Transverse colon (tissue), 4 donors: ENCODE measurements around the gene ZDBF2. TPM values are rescaled to one million over a fixed set of nuclear protein-coding genes. Genes with fewer than 3 reads are reported as not detected.

Source experiments
- DNase-seq: peaks from one replicate; pipeline ENCODE4 v3.0.0-alpha.2; 2019
- H3K27ac ChIP-seq, 4 donors: fragments of 200-600 bp; sonication (generic); 2 replicates each; pipeline ENCODE4 v1.5.1; 2016 to 2018; ENCODE audit warnings: inconsistent platforms in 4 of 4
- H3K27me3 ChIP-seq: fragments of 200-600 bp; sonication (generic); 2 replicates; pipeline ENCODE4 v1.5.1; 2017; ENCODE audit warnings: inconsistent platforms
- H3K36me3 ChIP-seq, 4 donors: fragments of 200-600 bp; sonication (generic); 2 replicates each; pipeline ENCODE4 v1.5.1; 2017 to 2019; ENCODE audit warnings: inconsistent platforms in 4 of 4
- H3K4me1 ChIP-seq, 4 donors: fragments of 200-600 bp; sonication (generic); 2 replicates each; pipeline ENCODE4 v1.5.1; 2017 to 2020; ENCODE audit warnings: inconsistent platforms in 4 of 4
- H3K4me3 ChIP-seq, 4 donors: fragments of 200-600 bp; sonication (generic); 1 replicate in 1 of 4; 2 replicates in 3 of 4; pipeline versions ENCODE4 v1.5.1 to v1.6.1; 2017 to 2019; ENCODE audit warnings: inconsistent platforms in 4 of 4
- H3K9me3 ChIP-seq, 2 donors: fragments of 200-600 bp; sonication (generic); 2 replicates each; pipeline ENCODE4 v1.5.1; 2017 to 2019; ENCODE audit warnings: inconsistent platforms in 2 of 2
- EP300 ChIP-seq: sonication (generic); formaldehyde crosslinking; IDR thresholded peaks from one replicate; pipeline ENCODE4 v1.6.1; 2017; ENCODE audit warnings: antibody characterized with exemption, low read depth
- POLR2A ChIP-seq: fragments of 450-650 bp; IDR thresholded peaks from one replicate; pipeline ENCODE4 v1.6.1; 2016; ENCODE audit warnings: antibody characterized with exemption, mild to moderate bottlenecking, moderate library complexity
- POLR2AphosphoS5 ChIP-seq, 3 donors: sonication (generic); formaldehyde crosslinking; IDR thresholded peaks; one replicate each; pipeline ENCODE4 v1.6.1; 2016; ENCODE audit warnings: antibody characterized with exemption in 3 of 3
- WGBS, 2 donors: methylation state at CpG; one replicate each; pipeline ENCODE4 v1.1.5; 2018; ENCODE audit warnings: low coverage in 1 of 2; 5-methylcytosine and 5-hydroxymethylcytosine counted together
- in situ Hi-C, 4 donors: fragments of 200-750 bp; cut with MboI; loops; one replicate each; pipeline versions ENCODE4 v1.15.0 to v1.15.1; 2017; ENCODE audit warnings: low sequenced_read_pairs in 3 of 4, low pct_ligation_motif_present in 1 of 4, low pct_unique_long_range_greater_than_20kb in 1 of 4
- intact Hi-C: fragments of 100-400 bp; cut with DNase I; formaldehyde crosslinking; loops from one replicate; pipeline ENCODE4 v1.15.1; 2023; ENCODE audit warnings: low total_unique reads
- total RNA-seq, 4 donors: library from RNA; depleted of rRNA; stranded (reverse); fragments of >200 nt; gene quantifications; one replicate each; pipeline ENCODE4 v1.1.0, GENCODE V29; 2016
- TF ChIP-seq, protein P1 (sequence below), 5 experiments: fragments of 200-600 bp in 3 of 5; fragments of 450-650 bp in 2 of 5; sonication (generic) in 3 of 5; IDR thresholded peaks; 1 replicate in 2 of 5; 2 replicates in 3 of 5; pipeline ENCODE4 v1.5.1; 2016 to 2017; ENCODE audit warnings: antibody characterized with exemption in 5 of 5, inconsistent platforms in 3 of 5, mild to moderate bottlenecking in 2 of 5, moderate library complexity in 1 of 5

The ZDBF2 gene
- total RNA-seq, 4 donors from 2014 or later, result 2.2 to 9.4 (median 6.6) TPM

DNA sequence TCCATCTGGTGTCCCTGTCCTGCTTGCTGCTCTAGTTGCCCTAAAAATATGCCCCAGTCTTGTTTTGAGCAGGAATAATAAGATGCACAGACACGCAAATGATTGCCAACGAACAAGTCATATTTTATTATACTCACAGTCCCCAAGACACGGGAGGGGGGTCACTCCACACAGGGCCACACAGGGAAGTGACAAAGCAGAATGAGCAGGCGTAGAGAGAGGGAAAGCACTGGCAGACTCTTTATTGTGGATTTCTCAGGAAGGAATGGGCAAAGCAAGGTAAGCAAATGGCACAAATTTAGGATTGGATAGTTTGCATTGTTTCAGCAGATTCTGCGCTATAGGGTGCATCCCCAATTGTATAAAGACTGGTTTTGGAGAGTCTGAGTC lies 20.7 kb upstream of the ZDBF2 start:
- Histone ChIP-seq H3K27me3 (peaks cover 99% of the 10 kb centered on the region), H3K27ac (no peak overlapping the region), H3K36me3 (no peaks in the 10 kb centered on the region), H3K9me3 (no peaks in the 10 kb centered on the region), H3K4me1 (no peaks in the 10 kb centered on the region), H3K4me3 (no peak overlapping the region)
- 42 to 44% methylated on average over 4 to 5 of the region's 5 CpGs for WGBS, 2 donors
- in situ Hi-C loops (no loop called here), intact Hi-C loops (no loop called here)
- no peak for DNase-seq
- TF ChIP-seq POLR2A (no peak), EP300 (no peak)
- TF ChIP-seq, protein P1, sequence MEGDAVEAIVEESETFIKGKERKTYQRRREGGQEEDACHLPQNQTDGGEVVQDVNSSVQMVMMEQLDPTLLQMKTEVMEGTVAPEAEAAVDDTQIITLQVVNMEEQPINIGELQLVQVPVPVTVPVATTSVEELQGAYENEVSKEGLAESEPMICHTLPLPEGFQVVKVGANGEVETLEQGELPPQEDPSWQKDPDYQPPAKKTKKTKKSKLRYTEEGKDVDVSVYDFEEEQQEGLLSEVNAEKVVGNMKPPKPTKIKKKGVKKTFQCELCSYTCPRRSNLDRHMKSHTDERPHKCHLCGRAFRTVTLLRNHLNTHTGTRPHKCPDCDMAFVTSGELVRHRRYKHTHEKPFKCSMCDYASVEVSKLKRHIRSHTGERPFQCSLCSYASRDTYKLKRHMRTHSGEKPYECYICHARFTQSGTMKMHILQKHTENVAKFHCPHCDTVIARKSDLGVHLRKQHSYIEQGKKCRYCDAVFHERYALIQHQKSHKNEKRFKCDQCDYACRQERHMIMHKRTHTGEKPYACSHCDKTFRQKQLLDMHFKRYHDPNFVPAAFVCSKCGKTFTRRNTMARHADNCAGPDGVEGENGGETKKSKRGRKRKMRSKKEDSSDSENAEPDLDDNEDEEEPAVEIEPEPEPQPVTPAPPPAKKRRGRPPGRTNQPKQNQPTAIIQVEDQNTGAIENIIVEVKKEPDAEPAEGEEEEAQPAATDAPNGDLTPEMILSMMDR (IDR thresholded peaks at IDR 0.05), result no peak

DNA sequence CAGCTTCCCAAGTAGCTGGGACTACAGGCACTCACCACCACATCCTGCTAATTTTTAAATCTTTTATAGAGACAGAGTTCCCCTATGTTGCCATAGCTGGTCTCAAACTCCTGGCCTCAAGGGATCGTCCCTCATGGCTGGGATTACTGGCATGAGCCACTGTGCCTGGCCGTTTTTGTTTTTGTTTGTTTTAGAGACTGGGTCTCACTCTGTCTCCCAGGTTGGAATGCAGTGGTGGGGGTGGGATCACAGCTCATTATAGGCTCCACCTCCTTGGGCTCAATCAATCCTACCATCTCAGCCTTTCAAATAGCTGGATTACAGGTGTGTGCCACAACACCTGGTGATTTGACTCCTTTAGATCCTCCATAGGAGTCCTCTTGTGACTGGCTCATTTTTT lies 19.5 kb upstream of the ZDBF2 start:
- Histone ChIP-seq H3K4me1 (no peaks in the 10 kb centered on the region), H3K27ac (no peak overlapping the region), H3K27me3 (peaks cover 99% of the 10 kb centered on the region), H3K4me3 (no peak overlapping the region), H3K9me3 (no peaks in the 10 kb centered on the region), H3K36me3 (no peaks in the 10 kb centered on the region)
- in situ Hi-C loops (no loop called here), intact Hi-C loops (no loop called here)
- WGBS, 2 donors, result 29% methylated on average over 2 of the region's 2 CpGs; no CpG with 5 or more reads in 1 of the 2 donors
- TF ChIP-seq EP300, result no peak
- TF ChIP-seq POLR2AphosphoS5 (IDR thresholded peaks at IDR 0.05), result no peak
- no peak for TF ChIP-seq POLR2A
- TF ChIP-seq, protein P1 (IDR thresholded peaks at IDR 0.05), result no peak
- DNase-seq, result no peak

DNA sequence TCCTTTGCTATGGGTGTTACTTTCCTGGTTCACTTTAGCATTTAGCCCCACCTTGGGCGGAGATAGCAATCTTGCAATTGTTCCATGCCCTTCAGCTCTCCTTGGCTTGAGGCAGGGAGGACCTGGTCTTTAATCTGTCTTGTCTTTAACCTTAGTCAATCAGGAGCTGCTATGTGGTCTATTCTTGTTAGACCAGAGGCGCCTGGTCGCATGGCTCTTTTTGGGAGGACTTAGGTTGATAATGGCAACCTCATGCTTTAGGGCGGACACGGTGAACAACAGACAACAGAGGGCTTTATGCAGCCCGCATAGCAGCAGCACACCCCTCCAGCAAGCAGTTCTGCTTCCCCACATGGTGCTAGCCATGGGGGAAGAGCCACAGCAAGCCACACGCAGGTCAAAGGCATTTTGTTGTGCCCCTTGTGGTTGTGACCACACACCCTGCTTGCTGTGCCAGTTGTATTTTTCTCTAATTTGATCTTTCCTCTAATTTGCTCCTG lies 17.7 kb upstream of the ZDBF2 start:
- 33 to 52% methylated on average over 5 to 7 of the region's 7 CpGs for WGBS, 2 donors
- Histone ChIP-seq H3K27me3 (peaks cover 99% of the 10 kb centered on the region), H3K27ac (no peak overlapping the region), H3K36me3 (no peaks in the 10 kb centered on the region), H3K4me3 (no peak overlapping the region), H3K4me1 (no peaks in the 10 kb centered on the region), H3K9me3 (no peaks in the 10 kb centered on the region)
- intact Hi-C loops, result no loop called here
- in situ Hi-C loops, result no loop called here
- no peak for DNase-seq
- TF ChIP-seq, protein P1 (IDR thresholded peaks at IDR 0.05), result no peak
- no peak for TF ChIP-seq POLR2A
- no peak for TF ChIP-seq POLR2AphosphoS5 (IDR thresholded peaks at IDR 0.05)
- no peak for TF ChIP-seq EP300

DNA sequence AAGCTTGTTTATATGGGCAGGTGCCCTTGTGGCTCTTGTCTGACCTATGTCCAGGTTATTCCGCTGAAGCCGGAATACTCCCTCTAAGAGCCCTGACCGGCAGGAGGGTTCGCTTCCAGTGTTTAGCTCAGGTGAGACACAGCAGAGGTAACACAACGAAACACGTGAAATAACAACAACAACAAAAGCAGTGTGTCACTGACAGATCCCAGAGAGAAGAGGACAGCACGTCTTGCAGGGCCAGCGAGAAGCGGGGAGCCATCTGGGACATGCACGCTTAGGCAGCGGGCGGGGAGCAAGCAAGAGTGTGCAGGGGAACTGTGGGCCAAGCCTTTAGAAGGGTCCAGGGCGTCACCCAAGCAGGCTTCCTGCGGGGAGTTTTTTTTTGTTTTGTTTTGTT lies 17.1 kb upstream of the ZDBF2 start:
- TF ChIP-seq, protein P1 (IDR thresholded peaks at IDR 0.05), result no peak
- TF ChIP-seq POLR2A, result no peak
- TF ChIP-seq POLR2AphosphoS5 (IDR thresholded peaks at IDR 0.05), result no peak
- TF ChIP-seq EP300, result no peak
- WGBS, 2 donors, result 61% methylated on average over 14 of the region's 14 CpGs; no CpG with 5 or more reads in 1 of the 2 donors
- intact Hi-C loops (no loop called here), in situ Hi-C loops (no loop called here)
- peaks cover 99% of the 10 kb centered on the region for H3K27me3 ChIP-seq
- H3K36me3 ChIP-seq, result no peaks in the 10 kb centered on the region
- H3K9me3 ChIP-seq, result no peaks in the 10 kb centered on the region
- H3K4me3 ChIP-seq, result no peak overlapping the region
- DNase-seq, result no peak
- no peaks in the 10 kb centered on the region for H3K4me1 ChIP-seq
- H3K27ac ChIP-seq, result no peak overlapping the region
